HG03565 (cell line): Measurements from ENCODE around the gene JAK2.
"Not testable (repeated sequence)": the region's sequence is repeated elsewhere in the genome, so short reads cannot be mapped to it uniquely, and the experiment has no call there.

ENCODE experiments used
- ATAC-seq: cut with Tn5 transposase; IDR thresholded peaks from one replicate; pipeline ENCODE4 v1.9.1; 2021; ENCODE audit warnings: mild to moderate bottlenecking, moderate library complexity; ENCODE audit not compliant: unreplicated experiment

JAK2 gene

DNA sequence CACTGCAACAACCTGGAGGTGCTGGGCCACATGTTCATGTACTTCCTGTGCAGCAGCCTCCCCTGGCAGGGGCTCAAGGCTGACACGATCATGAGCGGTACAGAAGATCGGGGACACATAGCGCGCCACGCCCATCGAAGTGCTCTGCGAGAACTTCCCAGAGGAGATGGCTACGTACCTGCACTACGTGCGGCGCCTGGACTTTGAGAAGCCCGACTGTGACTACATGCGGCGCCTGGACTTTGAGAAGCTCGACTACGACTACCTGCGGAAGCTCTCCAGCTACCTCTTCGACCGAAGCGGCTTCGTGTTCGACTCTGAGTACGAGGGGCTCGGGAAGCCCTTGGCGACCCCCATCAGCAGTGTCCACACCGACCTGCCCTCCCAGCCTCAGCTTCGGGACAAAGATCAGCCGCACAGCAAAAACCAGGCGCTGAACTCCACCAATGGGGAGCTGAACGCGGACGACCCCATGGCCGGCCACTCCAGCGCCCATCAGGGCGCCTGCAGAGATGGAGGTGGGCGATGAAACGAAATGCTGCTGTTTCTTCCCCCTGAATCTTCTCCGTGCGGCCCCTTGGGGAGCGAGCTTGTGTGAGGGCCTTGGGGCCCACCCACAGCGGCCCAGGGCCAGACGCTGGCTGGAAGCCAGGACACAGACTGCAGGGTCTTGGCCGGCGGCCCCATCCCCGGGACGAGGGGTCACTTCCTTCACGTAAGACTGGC, 56.5 kb downstream of the JAK2 start:
- no peak for ATAC-seq

DNA sequence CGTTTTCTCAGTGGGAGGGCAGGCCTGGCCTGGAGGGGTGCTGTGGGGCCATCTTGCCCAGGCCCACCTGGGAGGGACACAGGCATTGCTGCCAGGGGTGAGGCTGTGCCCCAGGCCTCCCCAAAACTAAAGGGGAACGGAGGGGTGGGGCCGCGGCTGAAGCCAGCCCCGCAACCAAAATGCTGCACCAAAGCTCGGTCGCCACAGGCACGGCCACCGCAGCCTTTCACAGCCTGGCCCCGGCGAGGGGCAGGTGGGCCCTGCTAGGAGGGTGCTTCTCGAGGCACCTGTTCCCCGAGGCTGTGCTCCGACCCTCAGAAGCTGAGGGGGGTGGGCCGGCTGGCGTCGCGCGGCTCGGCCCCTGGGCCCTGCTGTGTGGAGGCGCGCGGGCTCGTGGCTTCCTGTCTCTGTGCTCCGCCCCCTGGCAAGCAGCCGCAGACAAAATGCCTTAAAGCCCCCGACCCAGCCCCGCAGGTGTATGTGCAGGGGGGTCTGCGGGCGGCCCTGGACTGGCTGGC, 57.6 kb downstream of the JAK2 start:
- no peak for ATAC-seq

DNA sequence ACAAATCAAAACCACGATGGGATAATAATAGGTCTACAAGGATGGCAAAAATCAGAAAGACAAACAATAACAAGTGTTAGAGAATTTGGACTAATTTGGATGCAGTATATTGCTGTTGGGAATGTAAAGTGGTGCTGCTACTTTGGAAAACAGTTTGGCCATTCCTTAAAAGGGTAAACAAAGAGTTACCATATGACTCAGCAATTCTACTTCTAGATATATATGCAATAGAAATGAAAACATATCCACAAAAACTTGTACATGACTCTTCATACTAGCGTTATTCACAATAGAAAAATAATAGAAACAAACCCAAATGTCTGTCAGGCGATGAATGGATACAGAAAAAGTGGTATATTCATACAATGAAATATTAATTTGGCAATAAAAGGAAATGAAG, 58.3 kb downstream of the JAK2 start:
- ATAC-seq = no peak

DNA sequence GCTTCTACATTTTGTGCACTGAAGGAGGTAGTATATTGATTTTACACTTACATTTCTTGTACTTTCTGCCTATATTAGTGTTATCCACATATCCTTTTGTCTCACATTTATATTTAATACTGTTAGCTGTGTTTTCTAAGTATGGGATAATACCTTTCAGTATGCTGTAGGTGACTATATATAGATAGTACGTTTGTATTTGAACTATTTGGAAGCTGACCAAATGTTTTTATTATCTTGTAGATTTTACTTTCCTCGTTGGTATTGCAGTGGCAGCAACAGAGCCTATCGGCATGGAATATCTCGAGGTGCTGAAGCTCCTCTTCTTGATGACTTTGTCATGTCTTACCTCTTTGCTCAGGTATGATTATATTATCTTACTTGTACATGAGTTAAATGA, 59.1 kb downstream of the JAK2 start:
- no peak for ATAC-seq

DNA sequence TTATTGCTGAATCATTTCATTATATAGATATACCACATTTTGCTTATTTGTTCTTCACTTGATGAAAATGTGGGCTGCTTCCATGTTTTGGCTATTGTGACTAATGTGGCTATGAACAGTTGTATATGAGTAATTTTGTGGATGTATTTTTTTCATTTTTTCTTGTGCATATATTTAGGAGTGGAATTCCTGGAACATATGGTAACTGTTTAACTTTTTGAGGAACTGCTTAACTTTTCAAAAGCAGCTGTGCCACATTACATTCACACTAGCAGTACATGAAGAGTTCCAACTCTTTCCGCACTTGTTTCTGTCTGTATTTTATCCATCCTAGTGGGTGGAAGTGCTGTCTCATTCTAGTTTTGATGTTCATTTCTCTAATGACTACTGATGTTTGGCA, 67.8 kb downstream of the JAK2 start:
- ATAC-seq = no peak

DNA sequence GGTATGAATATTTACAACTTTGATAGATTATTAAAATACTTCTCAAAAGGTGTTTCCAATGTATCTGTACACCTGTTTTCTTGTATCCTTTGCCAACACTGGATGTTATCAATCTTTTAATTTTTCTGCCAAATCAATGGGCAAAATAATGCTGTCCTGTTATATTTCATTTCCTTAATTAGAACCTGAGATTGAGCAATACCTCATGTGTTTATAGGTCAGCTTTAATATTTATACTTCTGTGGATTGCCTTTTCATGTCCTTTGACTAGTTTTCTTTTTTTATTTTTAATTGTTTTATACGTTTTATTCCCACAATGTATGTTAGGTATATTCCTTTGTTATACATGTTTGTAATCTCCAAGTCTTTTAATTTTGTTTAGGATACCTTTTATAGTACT, 77.6 kb downstream of the JAK2 start:
- no peak for ATAC-seq

DNA sequence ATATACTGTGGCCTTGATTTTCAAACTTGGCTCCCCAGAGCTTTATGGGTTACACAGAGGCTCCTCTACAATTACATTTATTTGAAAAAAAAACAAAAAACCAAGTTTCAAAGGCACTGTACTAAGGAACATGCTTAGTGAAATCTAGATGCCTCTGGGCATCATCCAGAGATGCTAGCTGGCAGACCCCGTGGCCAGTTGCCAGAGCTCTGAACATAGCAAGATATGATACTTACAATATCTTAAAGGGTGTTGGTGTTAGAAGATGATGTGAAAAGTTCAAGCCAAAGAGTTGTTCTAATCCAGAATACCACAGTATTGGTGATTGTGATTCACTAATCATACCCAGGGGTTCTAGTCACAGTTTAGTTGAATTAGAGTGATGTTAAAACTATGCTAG, 87.8 kb downstream of the JAK2 start:
- no peak for ATAC-seq

DNA sequence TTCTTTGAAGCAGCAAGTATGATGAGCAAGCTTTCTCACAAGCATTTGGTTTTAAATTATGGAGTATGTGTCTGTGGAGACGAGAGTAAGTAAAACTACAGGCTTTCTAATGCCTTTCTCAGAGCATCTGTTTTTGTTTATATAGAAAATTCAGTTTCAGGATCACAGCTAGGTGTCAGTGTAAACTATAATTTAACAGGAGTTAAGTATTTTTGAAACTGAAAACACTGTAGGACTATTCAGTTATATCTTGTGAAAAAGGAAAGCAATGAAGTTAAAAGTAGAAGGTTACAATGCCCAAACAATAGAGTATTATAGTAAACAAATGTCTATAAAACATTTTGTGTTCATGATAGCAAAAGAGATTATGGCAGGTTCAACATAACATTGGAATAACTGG, 88.6 kb downstream of the JAK2 start:
- ATAC-seq = no peak

DNA sequence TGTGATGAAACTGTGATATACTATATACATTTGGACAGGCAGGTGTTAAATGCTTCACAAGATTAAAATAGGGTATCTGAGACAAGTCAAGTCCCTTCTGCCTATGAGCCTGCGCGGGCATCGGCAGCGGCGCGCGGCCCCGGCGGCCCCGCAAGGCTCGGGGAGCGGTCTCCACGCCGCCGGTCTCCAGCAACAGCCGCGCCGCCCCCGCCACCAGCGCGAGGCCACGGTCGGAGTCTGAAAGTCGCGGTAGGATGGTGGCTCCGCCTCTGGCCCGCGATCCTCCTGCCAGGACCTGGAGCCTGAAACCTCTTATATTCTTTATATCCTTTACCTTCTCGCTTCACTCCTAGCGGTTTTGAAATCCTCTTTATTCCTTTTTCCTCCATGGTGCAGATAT, 100.9 kb downstream of the JAK2 start:
- no peak for ATAC-seq

DNA sequence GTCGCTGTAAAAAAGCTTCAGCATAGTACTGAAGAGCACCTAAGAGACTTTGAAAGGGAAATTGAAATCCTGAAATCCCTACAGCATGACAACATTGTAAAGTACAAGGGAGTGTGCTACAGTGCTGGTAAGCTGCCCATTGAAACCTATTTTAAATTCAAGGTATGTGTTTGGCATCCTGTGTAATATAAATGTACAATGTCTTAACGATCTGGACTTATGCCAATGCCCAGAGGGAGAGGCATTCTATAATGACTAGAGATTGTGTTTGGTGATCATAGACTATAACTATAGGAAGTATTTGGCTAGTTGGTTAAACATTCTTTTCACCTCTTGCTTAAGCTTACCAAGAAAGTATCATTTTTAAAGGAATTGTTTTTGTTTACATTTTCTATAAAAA, 104.7 kb downstream of the JAK2 start:
- ATAC-seq = no peak

DNA sequence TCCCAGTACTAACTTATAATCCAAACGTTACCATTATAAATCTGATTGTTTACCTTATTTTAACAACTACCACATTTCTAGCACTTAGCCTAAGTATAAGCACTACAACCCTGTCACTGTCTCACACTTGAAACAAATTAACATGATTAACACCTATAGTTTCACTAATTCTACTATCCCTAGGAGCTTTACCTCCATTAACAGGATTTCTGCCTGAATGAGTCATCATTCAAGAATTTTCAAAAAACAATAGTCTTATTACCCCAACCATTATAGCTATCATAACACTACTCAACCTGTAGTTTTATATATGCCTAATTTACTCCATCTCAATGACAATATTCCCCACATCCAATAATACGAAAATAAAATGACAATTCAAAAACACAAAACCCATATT, 110.7 kb downstream of the JAK2 start:
- ATAC-seq = no peak

DNA sequence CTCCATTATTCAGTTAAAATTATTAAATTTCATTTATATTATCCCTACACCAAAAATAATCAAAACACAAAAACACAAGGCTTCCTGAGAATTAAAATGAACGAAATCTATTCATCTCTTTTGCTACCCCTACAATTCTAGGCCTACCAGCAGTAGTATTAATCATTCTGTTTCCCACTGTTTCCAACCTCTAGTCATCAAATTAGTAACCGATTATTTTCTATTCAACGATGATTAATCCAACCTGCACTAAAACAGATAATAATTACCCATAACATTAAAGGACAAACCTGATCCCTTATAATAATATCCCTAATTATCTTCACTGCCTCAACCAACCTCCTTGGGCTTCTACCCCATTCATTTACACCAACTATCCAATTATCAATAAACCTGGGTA, 114.4 kb downstream of the JAK2 start:
- no peak for ATAC-seq

DNA sequence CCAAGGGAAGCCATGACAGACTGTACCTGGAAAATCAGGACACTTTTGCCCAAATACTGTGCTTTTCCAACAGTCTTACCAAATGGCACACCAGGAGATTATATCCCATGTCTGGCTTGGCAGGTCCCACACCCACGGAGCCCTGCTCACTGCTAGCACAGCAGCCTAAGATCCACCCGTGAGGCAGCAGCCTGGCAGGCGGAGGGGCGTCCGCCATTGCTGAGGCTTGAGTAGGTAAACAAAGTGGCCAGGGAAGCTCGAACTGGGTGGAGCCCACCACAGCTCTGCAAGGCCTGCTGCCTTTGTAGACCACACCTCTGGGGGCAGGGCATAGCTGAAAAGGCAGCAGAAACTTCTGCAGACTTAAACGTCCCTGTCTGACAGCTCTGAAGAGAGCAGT, 116.1 kb downstream of the JAK2 start:
- not testable (repeated sequence) for ATAC-seq

DNA sequence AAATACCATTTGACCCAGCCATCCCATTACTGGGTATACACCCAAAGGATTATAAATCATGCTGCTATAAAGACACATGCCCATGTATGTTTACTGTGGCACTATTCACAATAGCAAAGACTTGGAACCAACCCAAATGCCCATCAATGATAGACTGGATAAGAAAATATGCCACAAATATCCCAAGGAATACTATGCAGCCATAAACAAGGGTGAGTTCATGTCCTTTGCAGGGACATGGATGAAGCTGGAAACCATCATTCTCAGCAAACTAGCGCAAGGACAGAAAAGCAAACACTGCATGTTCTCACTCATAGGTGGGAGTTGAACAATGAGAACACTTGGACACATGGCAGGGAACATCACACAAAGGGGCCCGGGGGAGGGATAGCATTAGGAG, 121.4 kb downstream of the JAK2 start:
- not testable (repeated sequence) for ATAC-seq

DNA sequence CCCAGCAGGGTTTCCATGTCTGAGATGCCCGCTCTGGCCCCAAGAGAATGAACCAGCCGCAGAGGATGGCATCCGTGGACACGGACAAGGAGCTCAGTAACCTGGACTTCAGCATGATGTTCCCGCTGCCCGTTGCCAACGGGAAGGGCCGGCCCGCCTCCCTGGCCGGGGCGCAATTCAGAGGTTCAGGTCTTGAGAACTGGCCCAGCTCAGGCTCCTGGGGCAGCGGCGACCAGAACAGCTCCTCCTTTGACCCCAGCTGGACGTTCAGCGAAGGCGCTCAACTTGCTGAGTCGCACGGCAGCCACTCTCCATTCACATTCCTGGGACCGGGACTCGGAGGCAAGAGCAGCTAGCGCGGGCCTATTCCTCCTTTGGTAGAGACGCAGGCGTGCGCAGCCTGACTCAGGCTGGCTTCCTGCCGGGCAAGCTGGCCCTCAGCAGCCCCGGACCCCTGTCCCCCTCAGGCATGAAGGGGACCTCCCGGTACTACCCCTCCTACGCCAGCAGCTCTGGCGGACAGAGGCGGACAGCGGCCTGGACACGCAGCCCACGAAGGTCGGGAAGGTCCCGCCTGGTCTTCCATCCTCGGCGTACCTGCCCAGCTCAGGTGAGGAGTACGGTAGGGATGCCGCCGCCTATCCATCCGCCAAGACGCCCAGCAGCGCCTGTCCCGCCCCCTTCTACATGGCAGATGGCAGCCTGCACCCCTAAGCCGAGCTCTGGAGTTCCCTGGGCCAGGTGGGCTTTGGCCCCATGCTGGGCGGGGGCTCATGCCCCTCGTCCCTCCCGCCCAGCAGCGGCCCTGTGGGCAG, 126.0 kb downstream of the JAK2 start:
- no peak for ATAC-seq

DNA sequence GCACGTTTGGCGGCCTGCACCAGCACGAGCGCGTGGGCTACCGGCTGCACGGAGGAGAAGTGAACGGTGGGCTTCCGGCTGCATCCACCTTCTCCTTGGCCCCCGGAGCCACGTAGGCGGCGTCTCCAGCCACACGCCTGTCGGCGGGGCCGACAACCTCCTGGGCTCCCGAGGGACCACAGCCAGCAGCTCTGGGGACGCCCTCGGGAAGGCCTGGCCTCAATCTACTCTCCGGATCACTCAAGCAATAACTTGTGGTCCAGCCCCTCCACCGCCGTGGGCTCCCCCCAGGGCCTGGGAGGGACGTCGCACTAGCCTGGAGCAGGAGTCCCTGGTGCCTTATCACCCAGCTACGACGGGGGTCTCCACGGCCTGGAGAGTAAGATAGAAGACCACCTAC, 126.6 kb downstream of the JAK2 start:
- ATAC-seq = no peak

DNA sequence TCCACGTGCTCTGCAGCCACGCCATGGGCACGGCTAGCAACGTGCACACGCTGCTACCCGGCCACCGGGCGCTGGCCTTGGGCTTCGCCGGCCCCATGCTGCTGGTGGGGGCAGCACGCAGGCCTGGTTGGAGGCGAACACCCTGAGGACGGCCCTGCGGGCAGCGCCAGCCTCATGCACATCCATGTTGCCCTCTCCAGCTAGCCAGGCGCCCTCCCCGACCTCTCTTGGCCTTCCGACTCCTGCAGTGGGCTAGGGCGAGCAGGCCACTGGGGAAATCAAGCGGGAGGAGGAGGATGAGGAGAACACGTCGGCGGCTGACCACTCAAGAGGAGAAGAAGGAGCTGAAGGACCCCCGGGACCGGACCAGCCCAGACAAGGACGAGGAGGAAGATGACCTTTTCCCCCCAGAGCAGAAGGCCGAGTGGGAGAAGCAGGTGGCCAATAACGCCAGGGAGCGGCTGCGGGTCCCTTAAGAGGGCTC, 127.1 kb downstream of the JAK2 start:
- ATAC-seq = no peak

DNA sequence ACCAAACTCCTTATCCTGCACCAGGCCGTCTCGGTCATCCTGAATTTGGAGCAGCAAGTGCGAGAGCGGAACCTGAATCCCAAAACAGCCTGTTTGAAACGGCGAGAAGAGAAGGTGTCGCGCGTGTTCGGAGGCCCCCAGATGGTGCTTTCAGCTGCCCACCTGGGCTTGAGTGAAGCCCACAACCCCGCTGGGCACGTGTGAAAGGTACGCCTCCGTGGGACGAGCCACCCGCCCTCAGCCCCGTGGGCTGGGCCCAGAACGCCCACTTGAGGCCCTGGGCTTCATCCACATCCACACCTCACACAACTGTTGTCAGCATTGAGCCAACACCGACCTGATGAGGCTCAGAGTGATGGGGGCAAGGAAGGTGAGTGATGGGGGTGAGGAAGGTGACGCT, 127.6 kb downstream of the JAK2 start:
- ATAC-seq = no peak

DNA sequence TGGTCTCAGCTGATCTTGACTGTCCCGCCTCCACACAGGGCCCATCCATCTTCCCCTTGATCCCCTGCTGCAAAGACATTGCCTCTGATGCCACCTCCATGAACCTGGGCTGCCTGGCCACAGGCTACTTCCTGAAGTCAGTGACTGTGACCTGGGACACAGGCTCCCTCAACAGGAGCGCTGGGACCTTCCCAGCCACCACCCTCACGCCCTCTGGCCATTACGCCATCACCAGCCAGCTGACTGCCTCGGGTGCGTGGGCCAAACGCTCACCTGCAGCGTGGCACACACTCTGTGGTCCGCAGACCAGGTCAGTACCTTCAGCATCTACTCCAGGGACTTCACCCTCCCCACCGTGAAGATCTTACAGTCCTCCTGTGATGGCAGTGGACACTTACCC, 128.5 kb downstream of the JAK2 start:
- no peak for ATAC-seq

DNA sequence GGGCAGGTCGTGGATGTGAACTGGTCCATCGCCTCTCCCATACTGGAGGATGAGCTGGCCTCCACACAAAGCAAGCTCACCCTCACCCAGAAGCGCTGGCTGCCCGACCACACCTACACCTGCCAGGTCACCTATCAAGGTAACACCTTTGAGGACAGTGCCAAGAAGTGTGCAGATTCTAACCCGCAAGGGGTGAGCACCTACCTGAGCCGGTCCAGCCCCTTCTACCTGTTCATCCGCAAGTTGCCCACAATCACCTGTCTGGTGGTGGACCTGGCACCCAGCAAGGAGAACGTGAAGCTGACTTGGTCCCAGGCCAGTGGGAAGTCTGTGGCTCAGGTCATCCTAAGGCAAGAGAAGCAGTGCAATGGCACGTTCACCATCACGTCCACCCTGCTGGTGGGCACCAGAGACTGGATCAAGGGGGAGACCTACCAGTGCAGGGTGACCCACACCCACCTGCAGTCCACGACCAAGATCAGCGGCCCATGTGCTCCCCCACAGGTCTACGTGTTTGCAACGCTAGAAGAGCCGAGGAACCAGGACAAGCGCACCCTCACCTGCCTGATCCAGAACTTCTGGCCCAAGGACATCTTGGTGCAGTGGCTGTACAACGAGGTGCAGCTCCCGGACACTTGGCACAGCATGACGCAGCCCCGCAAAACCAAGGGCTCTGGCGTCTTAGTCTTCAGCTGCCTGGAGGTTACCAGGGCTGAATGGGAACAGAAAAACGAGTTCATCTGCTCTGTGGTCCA, 129.1 kb downstream of the JAK2 start:
- ATAC-seq = no peak

DNA sequence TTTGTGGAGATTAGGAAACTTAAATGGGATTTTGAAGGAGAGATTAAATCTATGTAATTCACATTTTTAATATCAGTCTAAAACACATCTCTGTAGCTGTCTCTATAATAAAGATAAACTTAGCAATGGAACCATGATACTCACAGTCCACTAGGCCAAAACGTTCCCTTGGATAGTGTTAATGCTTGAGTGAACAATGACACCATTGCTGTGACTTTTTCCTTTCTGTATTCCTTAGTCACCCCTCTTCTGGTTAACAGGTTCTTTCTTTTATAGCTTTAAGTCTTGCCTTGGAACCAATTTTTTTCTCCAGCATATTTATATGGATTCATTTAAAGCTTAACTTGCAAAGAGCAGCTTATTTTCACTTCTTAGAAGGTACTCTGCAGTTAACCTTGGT, 137.0 kb downstream of the JAK2 start:
- ATAC-seq = no peak
